KMS-11 (cell line): ENCODE results near the gene ZNF208.

Source experiments
- H2AFZ ChIP-seq: fragments of 200-600 bp; sonication (generic); 2 replicates; pipeline ENCODE4 v1.6.1; 2016; ENCODE audit warnings: antibody characterized with exemption, mixed run types, low read depth
- H3K27ac ChIP-seq: fragments of 200-600 bp; sonication (generic); 2 replicates; pipeline ENCODE4 v1.6.1; 2016; ENCODE audit warnings: mild to moderate bottlenecking, mixed run types
- H3K27me3 ChIP-seq: fragments of 200-600 bp; sonication (generic); 2 replicates; pipeline ENCODE4 v1.6.1; 2017; ENCODE audit warnings: mild to moderate bottlenecking, low read depth, mixed run types, moderate library complexity; ENCODE audit not compliant: insufficient read depth
- H3K36me3 ChIP-seq: fragments of 200-600 bp; sonication (generic); 2 replicates; pipeline ENCODE4 v1.6.1; 2017; ENCODE audit warnings: mild to moderate bottlenecking, mixed run types; ENCODE audit not compliant: insufficient read depth
- H3K4me1 ChIP-seq: fragments of 200-600 bp; sonication (generic); 2 replicates; pipeline ENCODE4 v1.6.1; 2016; ENCODE audit warnings: mild to moderate bottlenecking, low read depth, mixed run types; ENCODE audit not compliant: poor library complexity, severe bottlenecking
- H3K4me2 ChIP-seq: fragments of 200-600 bp; sonication (generic); 2 replicates; pipeline ENCODE4 v1.7.0; 2016; ENCODE audit warnings: mild to moderate bottlenecking, mixed run types
- H3K4me3 ChIP-seq: fragments of 200-600 bp; sonication (generic); IDR thresholded peaks from 2 replicates; pipeline ENCODE4 v1.6.1; 2017; ENCODE audit warnings: low read depth, low read length, mixed read lengths; ENCODE audit not compliant: insufficient read depth
- H3K79me2 ChIP-seq: fragments of 200-600 bp; sonication (generic); 2 replicates; pipeline ENCODE4 v1.6.1; 2016; ENCODE audit warnings: low read depth, mixed run types; ENCODE audit not compliant: insufficient read depth
- H3K9ac ChIP-seq: fragments of 200-600 bp; sonication (generic); 2 replicates; pipeline ENCODE4 v1.6.1; 2016; ENCODE audit warnings: mild to moderate bottlenecking, mixed run types
- H4K20me1 ChIP-seq: fragments of 200-600 bp; sonication (generic); 2 replicates; pipeline ENCODE4 v1.6.1; 2016; ENCODE audit warnings: mild to moderate bottlenecking, mixed run types; ENCODE audit not compliant: insufficient read depth
- TF ChIP-seq, protein P1 (sequence below): fragments of 200-600 bp; sonication (generic); conservative IDR thresholded peaks from 2 replicates; pipeline ENCODE4 v1.6.1; 2017; ENCODE audit warnings: low read depth, mild to moderate bottlenecking, antibody characterized with exemption, low read length, moderate library complexity, mixed read lengths

The ZNF208 gene

DNA sequence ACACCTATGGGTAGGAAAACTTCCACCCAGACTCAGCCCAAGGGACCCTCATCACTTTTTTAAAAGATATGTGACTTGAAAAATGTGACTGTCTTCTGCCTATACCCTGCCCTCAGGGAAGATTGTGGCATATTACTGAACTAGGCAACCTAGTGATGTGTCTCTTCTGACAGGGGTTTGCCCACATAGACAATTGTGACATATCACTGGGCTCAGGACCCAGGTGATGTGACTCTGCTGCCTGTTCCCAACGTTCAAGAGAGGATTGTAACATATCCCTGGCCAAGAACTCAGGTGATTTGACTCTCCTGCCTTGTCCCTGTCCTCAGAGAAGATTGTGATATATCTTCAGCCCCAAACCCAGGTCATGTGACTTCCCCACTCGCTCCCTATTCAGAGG, 88.5 kb downstream of the ZNF208 start:
- TF ChIP-seq, protein P1, sequence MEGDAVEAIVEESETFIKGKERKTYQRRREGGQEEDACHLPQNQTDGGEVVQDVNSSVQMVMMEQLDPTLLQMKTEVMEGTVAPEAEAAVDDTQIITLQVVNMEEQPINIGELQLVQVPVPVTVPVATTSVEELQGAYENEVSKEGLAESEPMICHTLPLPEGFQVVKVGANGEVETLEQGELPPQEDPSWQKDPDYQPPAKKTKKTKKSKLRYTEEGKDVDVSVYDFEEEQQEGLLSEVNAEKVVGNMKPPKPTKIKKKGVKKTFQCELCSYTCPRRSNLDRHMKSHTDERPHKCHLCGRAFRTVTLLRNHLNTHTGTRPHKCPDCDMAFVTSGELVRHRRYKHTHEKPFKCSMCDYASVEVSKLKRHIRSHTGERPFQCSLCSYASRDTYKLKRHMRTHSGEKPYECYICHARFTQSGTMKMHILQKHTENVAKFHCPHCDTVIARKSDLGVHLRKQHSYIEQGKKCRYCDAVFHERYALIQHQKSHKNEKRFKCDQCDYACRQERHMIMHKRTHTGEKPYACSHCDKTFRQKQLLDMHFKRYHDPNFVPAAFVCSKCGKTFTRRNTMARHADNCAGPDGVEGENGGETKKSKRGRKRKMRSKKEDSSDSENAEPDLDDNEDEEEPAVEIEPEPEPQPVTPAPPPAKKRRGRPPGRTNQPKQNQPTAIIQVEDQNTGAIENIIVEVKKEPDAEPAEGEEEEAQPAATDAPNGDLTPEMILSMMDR = no peak
- Histone ChIP-seq H2AFZ (no peak overlapping the region), H3K36me3 (no peaks in the 10 kb centered on the region), H3K4me2 (no peak overlapping the region), H3K27ac (no peak overlapping the region), H3K9ac (no peak overlapping the region), H4K20me1 (no peaks in the 10 kb centered on the region), H3K4me1 (no peaks in the 10 kb centered on the region), H3K4me3 (no peak overlapping the region), H3K27me3 (no peaks in the 10 kb centered on the region), H3K79me2 (no peaks in the 10 kb centered on the region)

DNA sequence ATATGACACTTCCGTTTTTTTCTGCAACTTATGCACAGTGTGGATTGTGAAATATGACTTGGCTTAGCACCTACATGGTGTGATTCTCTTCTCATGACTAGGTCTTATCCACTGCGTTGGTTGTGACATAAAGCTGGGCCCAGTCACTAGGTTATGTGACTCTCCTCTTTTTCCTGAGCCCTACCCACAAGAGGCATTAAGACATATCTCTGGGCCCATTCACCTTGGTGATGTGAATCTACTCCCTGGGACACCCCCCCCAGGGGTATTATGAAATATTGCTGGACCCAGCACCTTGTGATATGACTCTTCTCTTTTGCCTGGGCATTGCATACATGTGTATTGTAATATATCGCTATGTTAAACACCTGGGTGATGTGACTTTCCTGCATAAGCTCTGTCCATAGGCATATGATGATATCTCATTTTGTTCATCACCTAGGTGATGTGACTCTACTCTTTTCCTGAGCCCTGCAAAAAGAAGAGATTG, 89.0 kb downstream of the ZNF208 start:
- H4K20me1 ChIP-seq = no peaks in the 10 kb centered on the region
- H3K27ac ChIP-seq = no peak overlapping the region
- no peaks in the 10 kb centered on the region for H3K4me1 ChIP-seq
- H3K79me2 ChIP-seq = no peaks in the 10 kb centered on the region
- no peaks in the 10 kb centered on the region for H3K36me3 ChIP-seq
- TF ChIP-seq, protein P1 = no peak
- H2AFZ ChIP-seq = no peak overlapping the region
- H3K27me3 ChIP-seq = no peaks in the 10 kb centered on the region
- H3K9ac ChIP-seq = no peak overlapping the region
- no peak overlapping the region for H3K4me2 ChIP-seq
- no peak overlapping the region for H3K4me3 ChIP-seq

DNA sequence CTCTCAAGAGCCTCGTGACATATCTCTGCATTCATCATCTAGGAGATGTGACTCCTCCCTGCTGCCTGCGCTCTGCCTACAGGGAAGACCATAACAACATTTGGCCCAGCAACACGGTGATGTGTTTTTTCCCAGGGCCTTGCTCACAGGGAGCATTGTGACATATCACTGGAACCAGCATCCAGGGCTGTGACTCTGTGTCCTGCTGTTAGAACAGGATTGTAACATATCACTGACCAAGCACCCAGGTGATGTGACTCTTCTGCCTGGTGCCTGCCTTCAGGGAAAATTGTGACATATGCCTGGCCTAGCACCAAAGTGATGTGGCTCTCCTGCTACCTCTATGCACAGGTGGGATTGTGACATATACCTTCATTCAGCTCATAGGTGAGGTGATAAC, 95.3 kb downstream of the ZNF208 start:
- H4K20me1 ChIP-seq = no peaks in the 10 kb centered on the region
- H3K79me2 ChIP-seq = no peaks in the 10 kb centered on the region
- TF ChIP-seq, protein P1 = no peak
- no peak overlapping the region for H3K4me2 ChIP-seq
- H3K36me3 ChIP-seq = no peaks in the 10 kb centered on the region
- no peak overlapping the region for H3K27ac ChIP-seq
- H3K9ac ChIP-seq = no peak overlapping the region
- H2AFZ ChIP-seq = no peak overlapping the region
- no peaks in the 10 kb centered on the region for H3K27me3 ChIP-seq
- no peaks in the 10 kb centered on the region for H3K4me1 ChIP-seq
- no peak overlapping the region for H3K4me3 ChIP-seq

DNA sequence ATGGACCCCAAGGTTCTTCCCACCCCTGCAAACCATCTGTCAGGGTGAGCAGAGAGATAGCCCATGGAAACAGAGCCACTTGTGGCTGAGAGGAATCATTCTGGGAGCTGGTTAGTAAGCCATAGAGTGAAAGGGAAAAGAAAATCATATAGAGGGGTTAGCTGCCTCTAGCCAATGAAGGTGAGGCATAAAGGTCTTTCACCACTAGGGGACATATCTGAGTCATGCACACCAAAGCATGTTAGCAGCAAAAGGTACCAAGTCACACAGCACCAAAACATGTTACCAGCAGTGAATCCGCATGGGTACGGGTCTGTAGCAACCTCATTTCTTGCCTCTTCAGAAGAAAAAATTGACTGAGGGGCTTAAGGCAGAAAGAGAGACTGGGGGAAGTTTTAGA, 98.1 kb downstream of the ZNF208 start:
- Histone ChIP-seq H3K4me2 (no peak overlapping the region), H2AFZ (no peak overlapping the region), H3K27ac (no peak overlapping the region), H3K4me1 (no peaks in the 10 kb centered on the region), H3K27me3 (no peaks in the 10 kb centered on the region), H3K9ac (no peak overlapping the region), H4K20me1 (no peaks in the 10 kb centered on the region), H3K4me3 (no peak overlapping the region), H3K36me3 (no peaks in the 10 kb centered on the region), H3K79me2 (no peaks in the 10 kb centered on the region)
- TF ChIP-seq, protein P1 = 0 out of 2 replicates have a peak, but pooled peaks have one; percentile 18
